Adipocyte (in vitro differentiated cells): Measurements from ENCODE around the gene NPAS3.

Experiments
- DNase-seq: peaks from one replicate; pipeline ENCODE4 v3.0.0-alpha.2; 2015; ENCODE audit warnings: low read depth
- H3K27me3 ChIP-seq: replicated peaks from 2 replicates; pipeline ENCODE4 v1.7.0; 2013; ENCODE audit warnings: mild to moderate bottlenecking, low read length, moderate library complexity; ENCODE audit not compliant: control insufficient read depth, insufficient read depth
- H3K36me3 ChIP-seq: 2 replicates; pipeline ENCODE4 v1.7.0; 2013; ENCODE audit warnings: low read length, mild to moderate bottlenecking, moderate library complexity; ENCODE audit not compliant: control insufficient read depth, insufficient read depth, severe bottlenecking
- H3K4me1 ChIP-seq: 2 replicates; pipeline ENCODE4 v1.7.0; 2013; ENCODE audit warnings: mild to moderate bottlenecking, low read length, moderate library complexity; ENCODE audit not compliant: control insufficient read depth, insufficient read depth
- H3K4me3 ChIP-seq: 2 replicates; pipeline ENCODE4 v1.7.0; 2013; ENCODE audit warnings: mild to moderate bottlenecking, low read length, moderate library complexity
- H3K9ac ChIP-seq: 2 replicates; pipeline ENCODE4 v1.7.0; 2013; ENCODE audit warnings: mild to moderate bottlenecking, low read length, moderate library complexity
- H3K9me3 ChIP-seq: 2 replicates; pipeline ENCODE4 v1.7.0; 2013; ENCODE audit warnings: mild to moderate bottlenecking, low read length, moderate library complexity; ENCODE audit not compliant: control insufficient read depth

Gene NPAS3

DNA sequence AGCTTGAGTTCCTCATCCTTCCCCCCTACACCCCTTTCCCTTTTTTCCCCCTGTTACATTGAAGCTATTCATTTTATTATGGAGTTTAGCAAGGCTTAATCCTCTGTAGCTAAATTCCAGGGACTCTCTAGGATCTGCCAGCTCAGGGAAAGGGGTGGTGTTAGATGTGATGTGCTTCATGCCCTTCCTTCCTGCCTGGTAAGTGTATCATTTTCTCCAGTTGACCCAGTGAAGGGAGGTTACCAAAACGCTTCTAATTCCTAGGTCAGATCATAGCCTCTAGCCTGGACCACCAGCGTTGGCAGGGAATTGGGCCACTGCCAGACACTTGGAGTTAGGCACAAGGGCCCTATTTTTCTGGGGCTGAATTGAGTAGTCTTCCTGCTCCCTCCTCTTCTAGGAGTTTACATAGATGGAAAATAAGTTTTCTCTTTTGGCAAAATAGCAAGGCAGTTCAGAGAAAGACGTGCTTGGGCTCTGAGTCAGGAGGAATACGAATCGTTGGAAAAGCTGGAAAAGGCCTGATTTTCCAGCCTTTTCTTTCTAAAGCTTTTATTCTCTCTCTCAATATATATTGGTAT, 88.3 kb downstream of the NPAS3 start:
- no peaks in the 10 kb centered on the region for H3K27me3 ChIP-seq
- no peak overlapping the region for H3K9ac ChIP-seq
- no peak overlapping the region for H3K4me3 ChIP-seq
- no peaks in the 10 kb centered on the region for H3K36me3 ChIP-seq
- DNase-seq, result peak; percentile 33
- H3K4me1 ChIP-seq, result peaks cover 13% of the 10 kb centered on the region
- H3K9me3 ChIP-seq, result no peaks in the 10 kb centered on the region

DNA sequence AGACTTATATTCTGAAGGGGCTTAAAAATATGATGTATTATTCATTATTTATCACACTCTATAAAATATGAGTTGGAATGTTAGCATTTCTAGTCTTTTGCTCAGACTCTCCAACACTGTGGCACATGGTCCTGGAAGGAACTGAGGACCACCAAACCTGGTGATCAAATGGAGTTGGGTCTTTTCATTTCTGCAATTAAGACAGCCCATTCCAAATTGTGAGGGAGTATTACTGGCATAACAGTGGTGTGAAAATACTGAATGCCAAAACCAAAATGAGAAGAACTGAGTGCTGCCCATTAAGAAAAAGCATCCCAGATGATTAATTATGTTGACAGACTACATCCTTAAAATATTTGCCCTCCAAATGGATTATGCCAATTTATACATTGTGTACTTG, 90.8 kb downstream of the NPAS3 start:
- Histone ChIP-seq H3K9ac (no peak overlapping the region), H3K4me1 (peaks cover 13% of the 10 kb centered on the region), H3K9me3 (no peaks in the 10 kb centered on the region), H3K4me3 (no peak overlapping the region), H3K36me3 (no peaks in the 10 kb centered on the region), H3K27me3 (no peaks in the 10 kb centered on the region)
- no peak for DNase-seq

DNA sequence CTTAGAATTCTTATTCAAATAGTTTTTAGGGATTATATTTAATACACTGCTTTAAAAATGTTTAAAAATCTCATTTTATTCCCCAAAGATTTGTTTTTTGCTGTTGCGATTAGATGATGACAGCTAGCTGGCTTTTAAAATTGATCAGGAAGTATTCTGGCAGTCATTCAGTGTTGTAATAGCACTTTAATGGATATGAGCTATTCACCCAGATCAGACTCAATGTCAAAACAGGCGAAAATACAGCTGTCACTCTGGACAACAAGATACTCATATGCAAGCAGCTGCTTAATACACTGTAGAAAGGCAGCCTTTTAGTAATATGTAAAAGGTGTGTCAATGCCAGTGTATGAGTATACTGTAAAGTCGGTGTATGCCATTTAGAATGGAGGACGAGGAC, 91.7 kb downstream of the NPAS3 start:
- H3K4me3 ChIP-seq, result no peak overlapping the region
- H3K9ac ChIP-seq, result no peak overlapping the region
- no peaks in the 10 kb centered on the region for H3K36me3 ChIP-seq
- peaks cover 13% of the 10 kb centered on the region for H3K4me1 ChIP-seq
- H3K27me3 ChIP-seq, result no peaks in the 10 kb centered on the region
- H3K9me3 ChIP-seq, result no peaks in the 10 kb centered on the region
- DNase-seq, result no peak

DNA sequence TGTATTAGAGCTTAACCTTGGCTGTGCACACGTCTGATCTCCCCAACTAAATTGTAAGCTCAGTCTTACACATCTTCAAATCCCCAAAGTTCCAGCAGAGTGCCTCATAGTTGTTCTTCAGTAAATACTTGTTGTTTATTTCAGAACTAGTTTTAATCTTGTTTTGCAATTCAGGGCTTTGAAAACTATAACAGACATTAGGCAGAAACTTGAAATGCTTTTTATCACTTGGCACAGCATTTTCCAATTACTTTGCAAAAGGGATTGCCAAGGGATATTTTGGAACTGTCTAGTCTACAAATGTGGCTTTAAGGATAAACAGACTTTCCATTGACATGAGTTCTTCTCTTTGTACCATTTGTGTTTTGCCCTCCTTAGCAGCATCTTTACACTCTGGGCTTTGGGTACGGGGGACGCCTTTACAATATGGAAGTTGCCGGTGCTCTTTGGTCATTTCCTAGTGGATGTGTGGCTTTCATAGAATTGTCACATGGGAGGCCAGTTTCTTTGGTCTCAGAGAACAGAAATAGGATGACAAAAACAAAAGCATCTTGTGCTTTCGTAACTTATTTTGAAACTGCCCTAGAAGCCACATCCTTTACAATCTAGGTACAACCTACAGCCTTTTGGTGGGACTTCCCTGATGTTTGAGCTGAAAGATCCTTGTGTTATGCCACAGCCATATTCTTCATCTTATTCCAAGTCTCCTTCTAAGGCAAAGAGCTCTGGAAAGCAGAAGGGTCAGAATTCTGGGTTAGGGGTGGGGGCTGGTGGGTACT, 96.9 kb downstream of the NPAS3 start:
- Histone ChIP-seq H3K27me3 (no peaks in the 10 kb centered on the region), H3K4me3 (no peak overlapping the region), H3K9ac (no peak overlapping the region), H3K4me1 (peaks cover 3% of the 10 kb centered on the region), H3K36me3 (no peaks in the 10 kb centered on the region), H3K9me3 (no peaks in the 10 kb centered on the region)
- no peak for DNase-seq

DNA sequence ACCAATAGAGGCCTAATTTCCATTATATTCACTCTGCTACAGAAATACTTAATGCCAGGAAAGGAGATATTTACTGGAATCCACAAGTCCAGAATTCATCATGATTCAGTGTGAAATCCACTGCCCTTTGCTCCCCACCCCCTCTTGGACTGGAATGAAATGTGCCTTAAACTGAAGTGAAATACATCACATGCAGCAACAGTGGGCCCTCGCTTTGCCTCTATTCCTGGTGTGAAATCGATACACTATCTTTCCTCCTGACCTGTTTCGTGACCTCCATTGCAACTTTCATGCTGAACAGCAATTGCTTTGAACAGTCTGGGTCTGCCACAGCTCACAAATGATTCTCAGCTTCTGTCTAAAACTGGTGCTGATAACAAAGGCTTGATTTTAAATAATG, 100.6 kb downstream of the NPAS3 start:
- Histone ChIP-seq H3K4me3 (no peak overlapping the region), H3K27me3 (no peaks in the 10 kb centered on the region), H3K36me3 (no peaks in the 10 kb centered on the region), H3K9me3 (peaks cover 11% of the 10 kb centered on the region), H3K9ac (no peak overlapping the region), H3K4me1 (no peaks in the 10 kb centered on the region)
- DNase-seq, result no peak

DNA sequence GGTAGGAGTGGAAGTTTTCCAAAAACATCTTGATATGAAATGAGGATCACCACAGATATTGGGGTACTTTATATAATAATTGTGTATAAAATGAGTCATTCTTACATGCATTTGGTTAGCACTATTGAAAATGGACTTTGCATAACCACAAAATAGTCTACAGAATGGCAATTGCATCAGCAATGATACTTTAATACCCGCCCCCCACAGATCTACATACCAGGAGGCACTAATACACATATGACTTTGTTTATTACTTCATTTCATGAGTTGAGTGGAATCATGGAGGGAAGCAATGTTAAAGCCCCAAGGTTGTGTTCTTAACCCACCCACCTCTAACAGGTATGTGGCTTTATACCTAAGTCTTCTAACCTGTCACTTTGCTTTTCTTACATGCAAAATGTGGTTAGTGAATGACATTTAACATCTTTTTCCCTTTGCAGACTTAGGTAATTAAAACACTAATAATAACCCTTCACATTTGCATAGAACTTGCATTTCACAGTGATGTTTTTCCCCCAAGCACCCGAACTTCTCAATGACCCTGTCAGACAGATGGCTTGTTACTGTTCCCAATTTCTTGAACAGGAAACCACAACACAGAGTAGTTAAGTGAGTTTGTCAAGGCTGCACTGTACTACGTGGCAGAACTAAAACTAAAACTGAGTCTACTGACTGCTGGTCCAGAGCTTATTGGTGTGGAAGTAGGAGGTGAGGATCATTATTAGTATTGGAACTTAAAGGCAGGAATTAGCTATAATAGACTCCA, 101.9 kb downstream of the NPAS3 start:
- Histone ChIP-seq H3K4me3 (no peak overlapping the region), H3K36me3 (no peaks in the 10 kb centered on the region), H3K27me3 (no peaks in the 10 kb centered on the region), H3K9me3 (peaks cover 11% of the 10 kb centered on the region), H3K4me1 (no peaks in the 10 kb centered on the region), H3K9ac (no peak overlapping the region)
- no peak for DNase-seq

DNA sequence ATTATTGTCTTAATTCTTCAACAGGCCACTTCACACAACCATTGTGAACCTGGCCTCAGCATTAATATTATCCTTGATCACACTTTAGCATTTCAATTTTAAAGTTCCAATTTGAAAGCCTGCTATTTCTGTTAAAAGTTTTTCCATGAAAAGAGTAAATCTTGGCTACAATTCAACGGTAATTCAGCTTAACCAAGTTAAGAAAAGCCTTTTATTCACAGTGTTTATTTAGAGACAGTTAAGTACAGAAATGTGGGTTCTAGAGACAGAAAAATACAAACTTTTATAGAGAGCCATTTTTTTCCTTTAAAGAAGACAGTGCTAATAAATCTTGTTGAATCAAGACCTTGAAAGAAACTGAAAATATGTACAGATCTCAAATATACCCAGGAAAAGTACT, 103.9 kb downstream of the NPAS3 start:
- DNase-seq, result no peak
- peaks cover 11% of the 10 kb centered on the region for H3K9me3 ChIP-seq
- H3K4me1 ChIP-seq, result no peaks in the 10 kb centered on the region
- H3K27me3 ChIP-seq, result no peaks in the 10 kb centered on the region
- H3K36me3 ChIP-seq, result no peaks in the 10 kb centered on the region
- no peak overlapping the region for H3K9ac ChIP-seq
- no peak overlapping the region for H3K4me3 ChIP-seq

DNA sequence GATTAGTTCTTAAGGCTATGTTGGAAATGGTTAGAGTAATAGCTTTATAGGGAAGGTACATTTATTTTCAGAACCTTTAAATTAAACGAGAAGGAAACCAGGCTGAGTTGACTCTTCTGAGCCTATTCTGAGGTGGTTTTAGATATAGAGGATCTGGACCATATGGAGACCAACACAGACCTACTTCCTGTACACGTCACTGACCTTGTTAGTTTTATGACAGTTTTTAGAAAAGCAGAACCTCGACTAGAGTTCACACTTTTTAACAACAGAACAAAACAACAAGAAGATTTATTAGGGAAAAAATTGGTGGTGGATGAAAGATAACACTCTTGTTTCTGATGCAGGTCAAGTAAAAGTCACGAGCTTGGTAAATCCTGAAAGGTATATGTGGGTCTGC, 107.1 kb downstream of the NPAS3 start:
- Histone ChIP-seq H3K9ac (no peak overlapping the region), H3K4me1 (no peaks in the 10 kb centered on the region), H3K36me3 (no peaks in the 10 kb centered on the region), H3K4me3 (no peak overlapping the region), H3K9me3 (peaks cover 11% of the 10 kb centered on the region), H3K27me3 (no peaks in the 10 kb centered on the region)
- DNase-seq, result no peak

DNA sequence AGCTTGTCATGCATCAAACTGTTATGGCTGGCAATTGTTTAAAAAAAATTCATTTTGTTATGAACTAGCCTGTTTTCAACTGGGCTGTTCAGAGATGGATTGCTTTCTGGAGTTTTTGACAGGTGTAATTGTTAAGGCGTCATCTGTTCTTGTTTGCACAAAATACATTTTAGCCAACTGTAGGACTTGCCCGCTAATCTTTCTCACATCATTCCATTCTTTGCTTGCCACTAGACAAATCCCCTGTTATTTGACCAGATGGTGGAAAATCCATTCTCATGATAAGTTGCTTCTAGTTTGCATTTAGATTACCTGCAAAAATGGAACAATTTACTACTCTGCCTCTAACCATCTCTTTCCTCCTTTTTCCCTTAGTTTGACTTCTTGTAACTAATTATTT, 114.3 kb downstream of the NPAS3 start:
- no peak for DNase-seq
- Histone ChIP-seq H3K27me3 (no peaks in the 10 kb centered on the region), H3K9me3 (no peaks in the 10 kb centered on the region), H3K4me3 (no peak overlapping the region), H3K36me3 (no peaks in the 10 kb centered on the region), H3K9ac (no peak overlapping the region), H3K4me1 (no peaks in the 10 kb centered on the region)

DNA sequence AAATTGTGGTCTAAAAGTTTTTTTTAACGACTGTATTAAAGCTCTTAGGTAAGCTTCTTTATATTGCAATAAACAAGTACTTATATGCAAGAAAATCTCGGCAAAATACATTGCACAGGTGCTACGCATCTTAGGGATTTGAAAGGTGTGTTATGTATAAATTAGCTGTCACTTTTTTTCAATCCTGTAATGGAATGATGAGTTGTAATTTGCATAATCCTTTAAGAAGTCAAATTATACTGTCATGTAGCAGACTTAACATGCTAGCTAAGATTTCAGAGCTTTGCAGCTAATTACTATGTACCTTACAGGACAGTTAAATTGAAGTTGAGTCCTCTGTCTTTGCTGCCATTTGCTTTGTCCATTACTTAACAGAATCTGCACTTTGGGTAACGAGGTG, 117.5 kb downstream of the NPAS3 start:
- Histone ChIP-seq H3K9ac (no peak overlapping the region), H3K9me3 (no peaks in the 10 kb centered on the region), H3K27me3 (no peaks in the 10 kb centered on the region), H3K4me1 (no peaks in the 10 kb centered on the region), H3K4me3 (no peak overlapping the region), H3K36me3 (no peaks in the 10 kb centered on the region)
- no peak for DNase-seq

DNA sequence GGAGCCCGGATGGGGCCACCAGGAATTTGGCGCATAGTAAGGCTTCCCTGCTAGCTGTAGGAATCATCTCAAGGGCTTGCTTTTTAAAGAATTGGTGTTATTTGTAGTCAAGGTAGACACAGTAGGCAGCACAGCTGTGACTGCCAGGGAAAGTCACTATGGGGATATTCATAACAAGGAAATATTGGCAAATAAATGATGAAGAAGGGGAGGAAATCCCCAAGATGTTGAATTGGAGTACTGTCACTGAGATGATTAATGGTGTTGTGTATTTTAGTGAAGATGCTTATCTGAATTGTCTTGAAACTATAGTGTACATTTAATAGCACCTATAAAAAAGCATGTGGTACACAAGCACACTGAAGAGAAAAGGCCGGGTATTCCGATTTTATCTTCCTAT, 118.9 kb downstream of the NPAS3 start:
- DNase-seq, result no peak
- Histone ChIP-seq H3K27me3 (no peaks in the 10 kb centered on the region), H3K9ac (no peak overlapping the region), H3K4me1 (no peaks in the 10 kb centered on the region), H3K9me3 (no peaks in the 10 kb centered on the region), H3K36me3 (no peaks in the 10 kb centered on the region), H3K4me3 (no peak overlapping the region)
